GM12892 (cell line): ENCODE measurements around the gene BACE2.
"Not testable (repeated sequence)": the region's sequence is repeated elsewhere in the genome, so short reads cannot be mapped to it uniquely, and the experiment has no call there.

ENCODE experiments used
- DNase-seq: peaks from one replicate; pipeline ENCODE4 v3.0.0; 2011; ENCODE audit not compliant: insufficient read length
- FAIRE-seq: peaks from 2 replicates; lab custom pipeline; 2011; peaks lifted over from hg19 to GRCh38; lab: Jason Lieb, UNC
- POLR2A ChIP-seq: IDR thresholded peaks from 2 replicates; pipeline ENCODE4 v1.6.1; 2011; ENCODE audit warnings: low read depth, low read length, control low read depth
- POLR2AphosphoS5 ChIP-seq: IDR thresholded peaks from 2 replicates; pipeline ENCODE4 v1.6.1; 2011; ENCODE audit warnings: low read depth, low read length, control low read depth
- TAF1 ChIP-seq: IDR thresholded peaks from 2 replicates; pipeline ENCODE4 v1.6.1; 2011; ENCODE audit warnings: low read depth, mild to moderate bottlenecking, control low read depth, low read length, borderline replicate concordance

Gene BACE2

DNA sequence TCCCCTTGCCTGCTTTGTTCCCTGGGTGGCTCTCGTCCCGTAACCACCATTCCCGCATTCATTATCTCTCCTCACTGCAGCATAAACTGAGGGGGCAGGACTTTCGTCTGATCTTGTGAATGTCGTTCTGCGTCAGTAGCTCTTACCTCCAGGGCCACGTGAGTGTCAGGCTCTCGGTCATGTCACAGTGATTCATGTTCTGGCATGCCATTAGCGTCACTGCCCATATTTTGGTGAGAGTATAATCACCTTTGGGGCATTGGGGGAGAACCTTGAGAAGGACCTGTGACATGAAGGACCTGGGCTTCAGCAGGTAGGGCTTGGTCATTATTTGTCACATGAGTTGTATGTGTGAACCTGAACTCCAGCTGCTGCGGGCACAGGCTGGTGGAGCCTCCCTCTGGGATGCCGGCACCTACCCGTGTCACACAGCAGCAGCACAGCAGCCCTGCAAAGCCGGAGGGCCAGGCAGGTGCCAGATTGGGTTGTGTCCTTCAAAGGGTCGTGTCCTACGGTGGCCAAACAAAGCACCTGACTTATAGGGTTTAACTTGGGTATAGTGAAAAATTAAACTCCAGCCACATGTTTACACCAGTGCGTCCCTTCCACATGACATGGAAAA, 68.5 kb downstream of the BACE2 start:
- no peak for TF ChIP-seq TAF1
- FAIRE-seq, result no peak
- no peak for DNase-seq

DNA sequence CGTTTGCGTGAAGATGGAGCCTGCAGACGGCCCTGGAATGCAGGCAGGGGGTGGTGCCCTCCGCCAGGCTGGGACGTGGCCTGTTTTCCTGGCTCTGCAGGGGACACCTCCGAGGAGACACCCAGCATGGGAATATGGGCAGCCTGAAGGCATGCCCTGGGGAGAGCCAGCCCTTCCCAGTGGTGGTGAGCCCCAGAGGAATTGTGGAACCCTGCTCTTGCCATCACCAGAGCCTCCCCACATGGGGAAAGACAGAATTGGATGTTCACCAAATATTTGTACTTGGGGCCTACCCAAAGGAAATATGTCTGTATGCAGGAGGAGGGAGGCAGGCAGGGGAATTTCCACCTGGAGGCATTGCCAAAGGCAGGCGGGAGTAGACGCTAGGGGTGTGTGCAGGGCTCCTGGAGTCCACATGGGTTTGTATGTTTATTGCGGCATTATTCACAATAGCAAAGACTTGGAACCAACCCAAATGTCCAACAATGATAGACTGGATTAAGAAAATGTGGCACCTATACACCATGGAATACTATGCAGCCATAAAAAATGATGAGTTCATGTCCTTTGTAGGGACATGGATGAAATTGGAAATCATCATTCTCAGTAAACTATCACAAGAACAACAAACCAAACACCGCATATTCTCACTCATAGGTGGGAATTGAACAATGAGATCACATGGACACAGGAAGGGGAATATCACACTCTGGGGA, 70.3 kb downstream of the BACE2 start:
- FAIRE-seq, DNase-seq: not testable (repeated sequence)

DNA sequence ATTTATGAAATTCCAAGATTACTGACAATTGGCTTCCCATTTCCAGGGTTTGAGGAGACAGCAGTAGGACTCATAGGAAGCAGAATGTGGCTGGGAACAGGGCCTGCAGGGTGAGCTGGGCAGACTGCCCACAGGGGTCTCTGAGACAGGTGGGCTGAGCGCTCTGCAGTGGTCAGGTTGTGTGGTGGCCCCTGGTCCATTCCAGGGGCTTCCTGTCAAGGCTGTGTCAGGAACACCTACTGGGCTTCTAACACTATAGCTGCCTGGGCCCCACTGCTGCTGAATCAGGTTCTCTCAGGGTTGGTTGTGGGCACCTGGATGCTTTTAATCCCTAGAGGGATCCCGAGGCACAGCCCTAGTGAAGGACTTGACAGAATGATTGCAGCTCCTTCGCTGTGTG, 72.1 kb downstream of the BACE2 start:
- DNase-seq, result no peak
- no peak for FAIRE-seq
- no peak for TF ChIP-seq TAF1

DNA sequence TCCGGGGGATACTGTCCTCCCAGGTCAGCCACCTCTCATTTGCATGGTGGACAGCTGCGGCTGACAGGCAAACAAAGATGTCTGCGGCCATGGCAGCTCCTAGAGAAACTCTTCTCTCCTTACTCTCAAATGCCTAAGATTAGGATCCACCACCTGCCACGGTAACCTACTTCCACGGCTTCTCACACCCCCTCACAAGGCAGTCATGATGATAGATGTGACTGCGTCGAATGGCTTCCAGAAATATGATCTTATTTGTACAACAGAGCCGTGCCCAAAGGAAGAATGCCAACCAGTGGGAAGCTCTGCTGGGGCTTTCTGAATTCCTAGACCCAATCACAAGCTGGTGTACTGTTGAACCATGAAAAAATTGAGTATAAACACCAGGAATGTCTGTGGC, 73.4 kb downstream of the BACE2 start:
- TF ChIP-seq POLR2A (no peak), TAF1 (no peak), POLR2AphosphoS5 (no peak)
- FAIRE-seq (no peak), DNase-seq (no peak)

DNA sequence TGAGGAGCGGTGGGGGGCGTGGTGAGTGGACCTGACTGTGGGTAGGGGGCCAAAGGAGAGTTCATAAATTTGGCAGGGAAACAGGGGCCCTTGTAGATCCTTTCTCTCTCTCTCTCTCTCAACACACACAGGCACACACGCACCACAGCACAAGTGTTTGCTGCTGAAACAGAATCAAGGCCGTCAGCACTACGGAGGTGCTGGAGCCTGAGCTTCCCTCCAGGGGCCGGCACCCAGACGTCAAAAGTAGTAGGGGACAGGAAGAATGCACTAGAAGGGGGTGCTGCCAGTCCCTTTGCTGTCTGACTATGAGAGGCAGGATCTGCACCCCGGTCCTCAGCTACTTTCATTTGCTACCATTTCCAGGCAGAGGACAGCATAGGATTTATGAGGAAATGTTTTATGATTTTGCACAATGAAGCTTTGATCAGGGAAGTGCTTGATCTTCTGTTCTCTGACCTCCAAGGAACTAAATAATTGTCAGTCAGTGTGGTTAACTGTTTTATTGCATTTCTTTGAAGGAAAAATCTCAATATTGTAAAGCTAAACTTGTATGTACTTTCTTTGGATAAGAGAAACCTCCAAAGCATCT, 74.4 kb downstream of the BACE2 start:
- TF ChIP-seq POLR2AphosphoS5, result no peak
- TF ChIP-seq TAF1, result no peak
- TF ChIP-seq POLR2A, result no peak
- FAIRE-seq, result no peak
- DNase-seq, result no peak

DNA sequence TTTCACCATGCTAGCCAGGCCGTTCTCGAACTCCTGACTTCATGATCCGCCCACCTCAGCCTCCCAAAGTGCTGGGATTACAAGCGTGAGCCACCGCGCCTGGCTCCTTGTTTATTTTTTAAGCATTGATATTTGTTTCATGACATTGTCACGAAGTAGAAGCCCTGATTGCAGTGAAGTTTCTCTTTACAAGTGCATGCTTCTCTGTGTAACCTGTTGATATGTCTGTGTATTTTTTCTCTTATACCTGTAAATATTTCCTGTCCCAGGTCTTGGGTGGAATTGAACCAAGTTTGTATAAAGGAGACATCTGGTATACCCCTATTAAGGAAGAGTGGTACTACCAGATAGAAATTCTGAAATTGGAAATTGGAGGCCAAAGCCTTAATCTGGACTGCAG, 75.1 kb downstream of the BACE2 start:
- no peak for TF ChIP-seq TAF1
- TF ChIP-seq POLR2A, result no peak
- no peak for TF ChIP-seq POLR2AphosphoS5
- FAIRE-seq, result no peak
- no peak for DNase-seq

DNA sequence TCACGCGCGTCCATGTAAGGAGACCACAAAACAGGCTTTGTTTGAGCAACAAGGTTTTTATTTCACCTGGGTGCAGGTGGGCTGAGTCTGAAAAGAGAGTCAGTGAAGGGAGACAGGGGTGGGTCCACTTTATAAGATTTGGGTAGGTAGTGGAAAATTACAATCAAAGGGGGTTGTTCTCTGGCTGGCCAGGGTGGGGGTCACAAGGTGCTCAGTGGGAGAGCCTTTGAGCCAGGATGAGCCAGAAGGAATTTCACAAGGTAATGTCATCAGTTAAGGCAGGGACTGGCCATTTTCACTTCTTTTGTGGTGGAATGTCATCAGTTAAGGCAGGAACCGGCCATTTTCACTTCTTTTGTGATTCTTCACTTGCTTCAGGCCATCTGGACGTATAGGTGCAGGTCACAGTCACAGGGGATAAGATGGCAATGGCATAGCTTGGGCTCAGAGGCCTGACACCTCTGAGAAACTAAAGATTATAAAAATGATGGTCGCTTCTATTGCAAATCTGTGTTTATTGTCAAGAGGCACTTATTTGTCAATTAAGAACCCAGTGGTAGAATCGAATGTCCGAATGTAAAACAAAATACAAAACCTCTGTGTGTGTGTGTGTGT, 76.4 kb downstream of the BACE2 start:
- not testable (repeated sequence) for FAIRE-seq, DNase-seq

DNA sequence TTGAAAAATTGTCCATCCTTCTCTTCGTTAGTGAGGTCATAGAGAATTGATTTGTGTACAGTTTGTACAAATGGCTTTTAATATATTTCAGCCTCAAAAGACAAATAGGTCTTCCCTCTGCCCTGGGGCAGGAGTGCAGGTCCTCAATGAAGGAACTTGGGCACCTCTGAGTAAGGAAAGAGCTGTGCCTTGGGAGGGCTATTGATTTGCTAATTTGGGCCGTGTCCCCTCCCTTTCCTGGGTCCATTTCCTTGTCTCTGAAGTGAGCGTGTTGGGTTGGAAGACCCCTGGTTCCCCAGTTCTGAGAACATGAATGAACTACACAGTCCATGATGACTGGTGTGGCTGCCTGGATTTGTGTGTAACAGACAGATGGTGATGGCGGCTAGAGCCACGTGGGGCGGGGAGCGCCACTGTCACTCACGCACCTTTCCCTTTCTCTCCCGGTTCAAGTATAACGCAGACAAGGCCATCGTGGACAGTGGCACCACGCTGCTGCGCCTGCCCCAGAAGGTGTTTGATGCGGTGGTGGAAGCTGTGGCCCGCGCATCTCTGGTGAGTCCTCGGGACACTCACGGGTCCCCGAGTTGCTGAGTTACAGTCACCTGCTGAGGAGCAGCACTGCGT, 77.7 kb downstream of the BACE2 start:
- DNase-seq (no peak), FAIRE-seq (no peak)
- TF ChIP-seq POLR2A (no peak), TAF1 (no peak), POLR2AphosphoS5 (no peak)

DNA sequence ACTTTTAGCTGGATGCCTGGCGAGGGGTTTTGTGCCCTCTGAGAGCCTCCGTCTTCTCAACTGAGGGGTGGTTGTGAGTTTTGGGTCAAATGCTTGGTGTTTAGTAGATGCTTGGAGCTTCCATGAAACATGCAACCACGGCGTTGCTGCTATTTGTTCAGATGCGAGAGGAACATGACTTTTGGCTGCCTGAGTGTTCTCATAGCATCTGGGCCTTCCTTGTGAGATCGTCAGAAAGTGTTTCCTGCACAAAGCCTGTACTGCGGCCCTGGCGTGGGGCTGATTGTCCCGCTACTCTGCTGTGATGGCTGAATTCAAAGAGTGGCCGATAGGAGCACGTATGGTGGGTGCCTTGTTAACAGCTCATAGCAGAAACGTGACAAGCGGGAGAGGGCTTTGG, 78.8 kb downstream of the BACE2 start:
- FAIRE-seq (no peak), DNase-seq (no peak)
- no peak for TF ChIP-seq POLR2A
- no peak for TF ChIP-seq TAF1
- TF ChIP-seq POLR2AphosphoS5, result no peak

DNA sequence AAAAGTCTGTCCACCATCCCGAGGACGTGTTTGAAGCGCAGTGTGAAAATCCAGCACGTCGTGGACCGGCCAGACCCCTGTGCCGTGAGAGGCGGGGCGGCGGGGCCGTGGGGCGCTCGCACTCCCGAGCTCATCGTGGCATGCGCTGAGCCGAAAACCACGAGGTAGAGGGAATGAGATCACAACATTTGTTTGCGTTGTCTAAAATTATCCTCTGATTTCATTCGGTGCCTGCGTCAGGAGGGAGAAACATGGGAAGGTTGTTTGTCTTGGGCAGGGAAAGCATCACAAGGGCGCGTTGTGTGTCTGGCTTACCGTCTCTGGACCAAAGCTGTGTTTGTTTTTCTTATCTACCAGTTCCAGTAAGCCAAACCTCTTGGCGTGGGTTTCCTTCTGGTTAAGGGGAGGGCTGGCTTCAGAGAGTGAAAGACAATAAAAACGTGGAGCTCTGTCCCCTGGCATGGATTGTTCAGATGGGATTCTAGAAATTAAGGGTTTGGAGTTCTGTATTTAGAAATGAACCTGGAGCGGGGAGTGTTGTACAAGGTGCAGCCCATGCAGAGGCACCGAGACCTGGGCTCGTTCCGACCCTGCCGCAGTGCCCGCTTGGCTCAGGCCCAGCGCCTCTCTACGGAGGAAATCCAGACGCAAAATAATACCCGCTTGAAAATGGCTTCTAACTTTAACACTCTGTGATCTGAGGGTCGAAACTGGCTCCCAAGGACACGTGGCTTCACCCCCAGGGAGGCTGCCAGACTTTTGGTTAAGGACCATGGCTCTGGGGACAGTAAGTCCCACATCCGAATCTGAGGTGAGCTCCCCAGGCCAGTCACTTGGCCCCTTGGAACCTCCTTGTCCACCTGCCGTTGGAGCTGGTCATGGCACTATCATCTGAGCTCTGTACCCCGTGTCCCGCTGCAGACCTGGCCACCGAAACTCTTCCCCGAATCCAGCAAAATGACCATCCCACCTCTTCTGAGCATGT, 79.9 kb downstream of the BACE2 start:
- DNase-seq (no peak), FAIRE-seq (no peak)
- TF ChIP-seq TAF1, result no peak
- no peak for TF ChIP-seq POLR2A
- no peak for TF ChIP-seq POLR2AphosphoS5

DNA sequence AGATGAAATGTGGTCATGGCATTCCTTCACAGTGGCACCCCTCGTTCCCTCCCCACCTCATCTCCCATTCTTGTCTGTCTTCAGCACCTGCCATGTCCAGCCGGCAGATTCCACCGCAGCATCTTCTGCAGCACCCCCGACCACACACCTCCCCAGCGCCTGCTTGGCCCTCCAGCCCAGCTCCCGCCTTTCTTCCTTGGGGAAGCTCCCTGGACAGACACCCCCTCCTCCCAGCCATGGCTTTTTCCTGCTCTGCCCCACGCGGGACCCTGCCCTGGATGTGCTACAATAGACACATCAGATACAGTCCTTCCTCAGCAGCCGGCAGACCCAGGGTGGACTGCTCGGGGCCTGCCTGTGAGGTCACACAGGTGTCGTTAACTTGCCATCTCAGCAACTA, 81.5 kb downstream of the BACE2 start:
- TF ChIP-seq POLR2A (no peak), TAF1 (no peak), POLR2AphosphoS5 (no peak)
- FAIRE-seq (no peak), DNase-seq (no peak)
